Muscle layer of colon (tissue), 2 donors: ENCODE data around the gene DAPL1.

ENCODE experiments used
- H3K27ac ChIP-seq: one replicate; pipeline ENCODE4 v1.7.0; 2013; ENCODE audit warnings: low read depth, mild to moderate bottlenecking, low read length, moderate library complexity
- H3K27me3 ChIP-seq, 2 donors: one replicate each; pipeline ENCODE4 v1.7.0; 2013; ENCODE audit warnings: low read length in 2 of 2, mild to moderate bottlenecking in 2 of 2; ENCODE audit not compliant: insufficient read depth in 2 of 2, control insufficient read depth in 1 of 2
- H3K36me3 ChIP-seq: one replicate; pipeline ENCODE4 v1.7.0; 2013; ENCODE audit warnings: mild to moderate bottlenecking, low read length; ENCODE audit not compliant: insufficient read depth
- H3K4me1 ChIP-seq: one replicate; pipeline ENCODE4 v1.7.0; 2013; ENCODE audit warnings: mild to moderate bottlenecking, low read length; ENCODE audit not compliant: insufficient read depth
- H3K4me3 ChIP-seq, 2 donors: one replicate each; pipeline ENCODE4 v1.7.0; 2013; ENCODE audit warnings: low read length in 2 of 2, low read depth in 1 of 2, mild to moderate bottlenecking in 1 of 2, moderate library complexity in 1 of 2
- H3K9ac ChIP-seq: one replicate; pipeline ENCODE4 v1.7.0; 2013; ENCODE audit warnings: low read length
- H3K9me3 ChIP-seq: one replicate; pipeline ENCODE4 v1.7.0; 2013; ENCODE audit warnings: mild to moderate bottlenecking, low read length
- donor health status: abdominal sarcoma.
- donor health status: Adenocarcinoma of cecum.

The DAPL1 gene

DNA sequence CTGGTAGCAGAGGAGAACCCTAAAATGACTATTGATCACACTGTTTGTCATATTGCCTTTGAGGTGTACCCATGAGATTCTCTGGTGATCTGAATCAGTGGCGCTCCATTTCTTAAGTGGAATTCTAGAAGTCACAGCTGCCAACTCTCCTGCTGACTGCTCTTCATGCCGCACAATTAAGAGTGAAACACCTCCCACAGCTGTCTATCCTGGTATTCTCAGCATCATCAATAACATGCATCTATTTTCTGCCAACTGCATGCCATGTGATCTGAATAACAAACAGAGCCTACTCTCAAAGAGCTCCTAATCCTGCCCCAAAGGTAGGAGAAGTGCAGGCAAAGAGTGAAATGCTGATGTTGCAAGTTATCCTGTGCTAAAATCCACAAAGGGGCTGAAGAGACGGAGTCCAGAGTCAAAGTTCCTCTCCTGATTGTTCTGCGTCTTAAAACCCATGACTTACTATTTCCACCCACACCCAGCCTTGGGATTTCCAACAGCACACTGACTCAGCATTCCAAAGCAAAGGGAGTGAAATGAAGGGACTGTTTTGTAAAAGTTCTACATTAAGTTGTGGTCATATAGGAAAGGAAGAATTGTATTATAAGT is 13.7 kb upstream of the DAPL1 start:
- H3K9ac ChIP-seq: no peak overlapping the region
- H3K27ac ChIP-seq: no peak overlapping the region
- H3K4me1 ChIP-seq: no peaks in the 10 kb centered on the region
- no peaks in the 10 kb centered on the region for H3K36me3 ChIP-seq
- H3K4me3 ChIP-seq: no peak overlapping the region
- H3K9me3 ChIP-seq: no peaks in the 10 kb centered on the region
- H3K27me3 ChIP-seq: no peaks in the 10 kb centered on the region

DNA sequence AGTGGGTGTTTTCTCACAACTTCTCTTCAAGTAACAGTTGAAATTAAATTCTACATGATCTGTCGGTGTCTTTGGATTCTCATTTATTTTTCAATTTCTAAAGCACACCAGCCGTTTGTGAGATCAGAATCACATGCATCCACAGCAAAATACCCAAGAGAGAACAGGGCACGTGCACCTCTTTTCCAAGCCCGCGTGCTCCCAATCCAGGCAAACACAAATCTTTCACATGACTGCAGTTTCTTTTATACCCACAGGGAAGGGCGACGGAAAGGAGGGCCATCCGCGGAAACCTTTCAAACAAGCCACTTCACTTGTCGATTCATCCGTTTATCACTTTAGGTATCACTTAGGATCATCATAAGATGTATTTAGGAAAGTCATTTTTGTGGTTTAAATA is 13.0 kb upstream of the DAPL1 start:
- H3K4me1 ChIP-seq: no peaks in the 10 kb centered on the region
- no peak overlapping the region for H3K27ac ChIP-seq
- no peak overlapping the region for H3K9ac ChIP-seq

DNA sequence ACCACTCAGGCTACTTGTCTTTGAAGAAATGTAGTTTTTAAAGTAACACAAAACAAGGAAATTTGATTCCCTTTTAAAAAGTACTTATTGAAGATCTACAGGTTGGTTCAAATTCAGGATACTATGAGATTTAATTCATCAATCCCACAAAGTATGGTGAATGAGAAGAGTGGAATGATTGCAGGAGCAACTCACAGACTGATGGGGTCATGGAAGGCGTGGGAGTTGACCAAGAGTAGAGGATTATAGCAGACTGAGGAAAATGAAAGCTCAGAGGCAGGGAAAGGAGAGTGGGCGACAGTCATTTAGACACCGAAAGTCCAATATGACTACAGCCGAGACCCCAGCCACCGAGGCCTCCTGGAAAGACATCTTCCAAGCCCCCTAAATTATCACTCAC is 12.5 kb upstream of the DAPL1 start:
- H3K9me3 ChIP-seq: no peaks in the 10 kb centered on the region
- H3K36me3 ChIP-seq: no peaks in the 10 kb centered on the region
- no peak overlapping the region for H3K9ac ChIP-seq
- no peak overlapping the region for H3K27ac ChIP-seq
- H3K4me3 ChIP-seq: no peak overlapping the region
- no peaks in the 10 kb centered on the region for H3K4me1 ChIP-seq
- H3K27me3 ChIP-seq: no peaks in the 10 kb centered on the region

More for the DNA sequence above, 13.0 kb upstream of the DAPL1 start:
- Histone ChIP-seq H3K36me3 (no peaks in the 10 kb centered on the region), H3K27me3 (no peaks in the 10 kb centered on the region), H3K4me3 (no peak overlapping the region), H3K9me3 (no peaks in the 10 kb centered on the region)

DNA sequence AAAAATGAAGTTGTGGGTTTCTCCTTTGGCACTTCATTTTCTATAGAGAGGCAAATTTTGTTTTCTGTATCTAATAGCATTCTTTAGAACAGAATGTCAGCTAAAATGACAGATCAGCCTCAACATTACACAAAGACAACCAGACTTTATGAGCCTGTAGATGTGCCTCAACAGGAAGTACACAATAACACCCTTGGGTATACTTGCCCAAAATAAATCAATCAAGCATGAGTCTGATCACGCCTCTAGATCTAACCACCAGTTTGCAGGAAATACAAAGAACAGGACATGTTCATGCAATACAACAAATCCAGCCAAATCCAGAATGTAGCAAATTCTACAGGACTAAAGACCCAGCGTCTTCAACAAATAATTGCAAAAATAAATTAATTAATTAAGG is 11.2 kb upstream of the DAPL1 start:
- no peaks in the 10 kb centered on the region for H3K36me3 ChIP-seq
- no peaks in the 10 kb centered on the region for H3K9me3 ChIP-seq
- H3K27ac ChIP-seq: no peak overlapping the region
- H3K4me1 ChIP-seq: no peaks in the 10 kb centered on the region
- H3K4me3 ChIP-seq: no peak overlapping the region
- H3K27me3 ChIP-seq: no peaks in the 10 kb centered on the region
- H3K9ac ChIP-seq: no peak overlapping the region

DNA sequence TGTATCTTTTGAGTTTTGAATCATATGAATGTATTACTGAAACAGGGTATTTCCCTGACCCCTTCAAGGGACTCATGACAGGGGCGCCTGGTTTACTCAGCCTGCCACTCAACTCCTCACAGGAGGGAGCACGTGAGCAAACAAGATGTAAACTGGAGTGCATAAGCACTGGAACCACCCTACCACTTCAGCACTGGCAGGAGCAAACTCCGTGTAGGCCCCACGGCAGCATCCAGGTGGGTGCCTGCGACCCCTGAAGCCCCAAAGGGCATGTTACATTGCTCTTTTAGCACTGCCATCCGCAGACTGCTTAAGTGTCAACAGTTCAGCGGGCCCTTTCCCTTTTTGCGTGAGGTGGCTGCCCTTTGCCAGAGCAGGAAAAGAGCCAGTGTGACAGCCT is 8.2 kb upstream of the DAPL1 start:
- Histone ChIP-seq H3K27me3 (no peaks in the 10 kb centered on the region), H3K4me1 (no peaks in the 10 kb centered on the region), H3K9me3 (no peaks in the 10 kb centered on the region), H3K9ac (no peak overlapping the region), H3K36me3 (no peaks in the 10 kb centered on the region), H3K27ac (no peak overlapping the region), H3K4me3 (no peak overlapping the region)

DNA sequence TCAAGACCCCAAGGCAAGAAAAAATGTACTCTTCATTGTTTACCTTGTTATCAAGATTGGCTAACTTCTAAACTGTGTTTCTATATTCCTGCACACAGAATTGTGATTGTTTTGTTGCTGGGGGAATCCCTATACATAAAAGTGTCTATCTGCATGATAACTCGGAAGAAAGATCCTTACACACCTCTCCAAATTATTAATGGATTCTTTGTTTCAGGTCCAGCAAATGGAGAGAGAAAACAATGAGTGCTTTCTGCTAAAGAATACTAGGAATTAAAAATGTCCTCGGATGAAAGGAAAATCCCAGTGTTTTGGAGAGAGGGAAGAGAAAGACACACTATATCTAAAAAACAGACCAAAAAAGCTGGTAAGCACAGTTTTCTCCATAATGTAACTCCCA is 6.2 kb upstream of the DAPL1 start:
- H3K9ac ChIP-seq: no peak overlapping the region
- H3K4me1 ChIP-seq: no peaks in the 10 kb centered on the region
- H3K36me3 ChIP-seq: no peaks in the 10 kb centered on the region
- H3K27me3 ChIP-seq: no peaks in the 10 kb centered on the region
- H3K9me3 ChIP-seq: no peaks in the 10 kb centered on the region
- no peak overlapping the region for H3K27ac ChIP-seq
- no peak overlapping the region for H3K4me3 ChIP-seq

DNA sequence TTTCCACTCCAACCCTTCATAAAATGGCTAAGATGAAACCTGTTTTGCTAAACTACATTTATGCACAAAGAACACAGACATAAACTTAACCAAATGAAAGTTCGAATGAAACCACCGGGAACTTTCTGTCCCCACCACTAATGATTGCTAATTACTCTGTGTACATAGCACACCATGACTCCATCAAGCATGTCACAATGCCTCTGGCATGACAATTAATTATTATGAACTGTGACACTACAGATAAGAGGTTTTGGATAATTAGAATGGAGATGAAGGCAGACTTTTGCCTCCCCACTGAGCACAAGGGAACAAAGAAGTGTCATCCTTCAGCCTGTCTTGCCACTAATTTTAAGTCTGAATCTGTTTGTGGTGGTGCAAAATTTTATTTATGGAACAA is 1.5 kb downstream of the DAPL1 start:
- Histone ChIP-seq H3K4me1 (no peaks in the 10 kb centered on the region), H3K27ac (no peak overlapping the region), H3K9me3 (no peaks in the 10 kb centered on the region), H3K4me3 (no peak overlapping the region), H3K36me3 (no peaks in the 10 kb centered on the region), H3K9ac (no peak overlapping the region), H3K27me3 (no peaks in the 10 kb centered on the region)

DNA sequence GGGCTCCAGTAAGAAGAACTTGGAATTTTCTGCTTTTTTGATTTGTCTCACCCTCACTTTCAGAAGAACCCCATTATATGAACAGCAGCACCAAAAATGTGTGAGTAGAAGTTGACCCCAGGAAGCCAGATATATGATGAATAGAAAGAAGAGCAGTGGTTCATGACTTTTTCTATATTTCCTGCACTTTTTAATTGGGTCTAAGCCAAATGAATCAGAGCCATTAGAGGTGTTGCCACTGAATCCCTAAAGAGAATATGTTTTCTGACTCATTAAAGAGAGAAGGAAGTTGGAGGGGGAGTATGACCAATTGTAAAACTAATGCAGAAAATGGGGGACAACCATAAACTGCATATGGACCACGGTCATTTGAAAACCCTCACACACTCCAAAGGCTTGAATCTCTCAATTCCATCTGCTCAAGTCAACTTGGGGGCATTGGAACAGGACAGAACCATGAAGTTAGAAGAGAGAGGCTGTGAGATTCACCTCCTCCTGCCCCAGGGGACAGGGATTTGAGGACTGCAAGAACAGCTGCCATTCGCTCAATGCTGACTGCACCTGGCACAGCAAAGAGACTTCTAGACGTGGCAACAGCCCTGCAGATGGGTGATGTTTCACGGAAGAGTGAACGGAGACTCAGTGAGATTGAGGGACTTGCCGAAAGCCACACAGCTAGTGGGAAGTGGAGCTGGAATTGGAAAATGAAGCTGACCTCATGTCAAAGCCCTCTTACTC is 3.0 kb downstream of the DAPL1 start:
- Histone ChIP-seq H3K4me1 (no peaks in the 10 kb centered on the region), H3K27ac (no peak overlapping the region), H3K9ac (no peak overlapping the region), H3K36me3 (no peaks in the 10 kb centered on the region), H3K4me3 (no peak overlapping the region), H3K27me3 (no peaks in the 10 kb centered on the region), H3K9me3 (no peaks in the 10 kb centered on the region)

DNA sequence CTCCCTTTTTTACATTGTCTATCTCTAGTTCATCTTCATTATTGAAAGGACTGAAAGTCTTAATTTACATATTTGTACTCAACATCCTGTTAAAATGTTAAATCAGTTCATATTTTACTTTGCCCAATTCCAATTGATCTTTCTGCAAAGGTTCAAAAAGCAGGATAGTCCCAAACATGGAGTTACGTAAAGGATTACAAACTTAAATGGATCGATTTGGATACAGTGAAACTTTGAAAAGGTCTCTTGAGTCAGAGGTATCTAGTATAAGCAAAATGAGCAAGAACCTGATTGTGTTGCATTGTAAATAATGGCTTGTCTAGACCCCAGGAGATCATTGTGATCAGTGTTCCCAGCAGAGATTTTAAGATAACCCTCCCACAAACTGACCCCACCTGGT is 4.1 kb downstream of the DAPL1 start:
- no peak overlapping the region for H3K9ac ChIP-seq
- no peak overlapping the region for H3K4me3 ChIP-seq
- no peaks in the 10 kb centered on the region for H3K9me3 ChIP-seq
- no peaks in the 10 kb centered on the region for H3K27me3 ChIP-seq
- H3K27ac ChIP-seq: no peak overlapping the region
- H3K36me3 ChIP-seq: no peaks in the 10 kb centered on the region
- H3K4me1 ChIP-seq: no peaks in the 10 kb centered on the region

DNA sequence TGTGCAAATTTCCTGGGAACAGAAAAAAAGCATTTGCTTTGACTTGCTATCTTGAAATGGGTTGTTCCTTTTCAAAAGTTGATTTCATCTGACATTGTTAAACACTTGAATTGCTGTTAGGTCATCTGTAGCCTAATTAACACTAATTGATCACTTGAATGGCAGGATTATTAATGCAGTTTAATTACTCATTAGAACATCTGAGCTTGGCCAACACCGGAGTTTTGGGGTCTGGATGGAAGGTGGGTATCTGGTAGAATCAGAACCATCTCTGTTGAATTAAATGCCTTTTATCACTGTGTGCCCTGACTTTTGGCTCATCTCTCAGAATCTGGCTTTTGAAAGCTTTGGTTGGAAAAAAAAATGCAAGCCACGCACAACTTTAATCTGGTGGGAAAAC is 8.4 kb downstream of the DAPL1 start:
- Histone ChIP-seq H3K27ac (no peak overlapping the region), H3K9me3 (no peaks in the 10 kb centered on the region), H3K4me3 (no peak overlapping the region), H3K36me3 (no peaks in the 10 kb centered on the region), H3K27me3 (no peaks in the 10 kb centered on the region), H3K4me1 (no peaks in the 10 kb centered on the region), H3K9ac (no peak overlapping the region)

DNA sequence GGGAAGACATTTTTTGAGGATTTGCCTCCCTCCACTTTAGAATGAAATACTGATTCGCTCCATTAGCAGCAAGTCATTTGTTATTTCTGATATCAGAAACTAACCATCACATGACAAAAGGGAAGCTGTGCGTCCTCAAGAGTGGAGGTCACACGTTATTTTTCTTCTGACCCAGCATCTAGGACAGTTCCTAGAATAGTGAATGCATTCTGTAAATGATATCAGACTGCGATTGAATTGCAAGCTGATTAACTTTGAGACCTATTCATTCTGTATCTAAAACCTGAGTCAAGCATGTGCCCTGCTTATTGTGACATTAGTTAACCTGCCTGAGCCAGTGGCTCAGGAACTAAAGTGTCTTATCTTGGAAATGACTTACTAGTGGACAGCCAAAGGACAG is 10.1 kb downstream of the DAPL1 start:
- H3K4me1 ChIP-seq: no peaks in the 10 kb centered on the region
- no peaks in the 10 kb centered on the region for H3K27me3 ChIP-seq
- H3K4me3 ChIP-seq: no peak overlapping the region
- H3K36me3 ChIP-seq: no peaks in the 10 kb centered on the region
- H3K27ac ChIP-seq: no peak overlapping the region
- H3K9me3 ChIP-seq: no peaks in the 10 kb centered on the region
- no peak overlapping the region for H3K9ac ChIP-seq

DNA sequence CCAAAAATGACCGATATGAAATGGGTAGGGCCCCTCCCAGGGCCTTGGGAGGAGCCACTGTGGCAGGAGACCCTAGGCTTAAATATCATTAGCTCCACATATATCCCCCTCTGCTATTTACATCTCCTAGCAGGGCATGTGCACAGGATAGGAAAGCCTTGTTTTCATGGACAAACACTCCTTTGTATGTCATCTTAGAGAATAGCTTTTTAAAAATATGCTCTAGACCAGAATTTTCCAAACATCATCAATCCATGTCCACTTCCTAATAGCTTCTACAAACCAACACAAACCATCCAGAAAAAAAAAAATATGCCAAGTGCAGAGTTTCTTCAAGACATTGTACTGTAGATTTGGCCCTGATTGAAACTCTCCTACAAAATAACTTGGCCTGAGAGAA is 10.8 kb downstream of the DAPL1 start:
- Histone ChIP-seq H3K4me1 (peaks cover 7% of the 10 kb centered on the region), H3K9ac (no peak overlapping the region), H3K27ac (no peak overlapping the region), H3K4me3 (no peak overlapping the region), H3K27me3 (no peaks in the 10 kb centered on the region), H3K36me3 (no peaks in the 10 kb centered on the region), H3K9me3 (no peaks in the 10 kb centered on the region)
